Panc1 (cell line): ENCODE data around the gene MEF2A. TPM values are rescaled to one million over a fixed set of nuclear protein-coding genes. Genes with fewer than 3 reads are reported as not detected.

Source experiments
- ATAC-seq: fragments of 200-7000 bp; cut with Tn5 transposase; 2 replicates; pipeline ENCODE4 v1.9.1; 2020; ENCODE audit warnings: mild to moderate bottlenecking, moderate library complexity
- BruUV-seq: library from RNA; stranded (reverse); fragments of 400-500 nt; replicated peaks from 2 replicates; lab custom pipeline; 2021; lab: Mats Ljungman, UMichigan
- CTCF ChIA-PET: fragments of 300-600 bp; sonication (Branson Sonifier 250); formaldehyde crosslinking; loops from one replicate; lab custom pipeline; 2022; ENCODE audit warnings: antibody characterized with exemption; lab: Charles Lee
- POLR2A ChIA-PET: fragments of 300-600 bp; sonication (Branson Sonifier 250); formaldehyde crosslinking; loops from one replicate; lab custom pipeline; 2022; ENCODE audit warnings: antibody characterized with exemption; lab: Charles Lee
- DNase-seq: peaks from one replicate; pipeline ENCODE4 v3.0.0-alpha.2; 2010; ENCODE audit warnings: low read depth, low spot score
- H3K27ac ChIP-seq: 2 replicates; pipeline ENCODE4 v1.5.1; 2011; ENCODE audit warnings: mild to moderate bottlenecking, low read length, inconsistent platforms
- H3K27me3 ChIP-seq: fragments of 200-500 bp; sonication (Bioruptor generic); 2 replicates; pipeline ENCODE4 v1.6.0; 2014; ENCODE audit warnings: low read length, inconsistent platforms; ENCODE audit not compliant: control insufficient read depth, insufficient read depth
- H3K36me3 ChIP-seq: fragments of 200-500 bp; sonication (Bioruptor generic); 2 replicates; pipeline ENCODE4 v1.5.1; 2014; ENCODE audit warnings: inconsistent platforms, mild to moderate bottlenecking, low read length, moderate library complexity; ENCODE audit not compliant: control insufficient read depth, insufficient read depth
- H3K4me1 ChIP-seq: 2 replicates; pipeline ENCODE4 v1.5.1; 2011; ENCODE audit warnings: inconsistent platforms, mild to moderate bottlenecking, low read length, moderate library complexity; ENCODE audit not compliant: control insufficient read depth, insufficient read depth
- H3K4me3 ChIP-seq, 2 experiments: 2 replicates each; pipeline ENCODE4 v1.5.1; 2011 to 2012; ENCODE audit warnings: low read depth in 2 of 2, low read length in 2 of 2, mild to moderate bottlenecking in 2 of 2, inconsistent platforms in 1 of 2, moderate library complexity in 1 of 2
- H3K9me3 ChIP-seq: fragments of 200-500 bp; sonication (Bioruptor generic); 2 replicates; pipeline ENCODE4 v1.5.1; 2014; ENCODE audit warnings: low read depth, mild to moderate bottlenecking, inconsistent platforms, low read length, moderate library complexity; ENCODE audit not compliant: control insufficient read depth, insufficient read depth
- POLR2AphosphoS5 ChIP-seq: IDR thresholded peaks from 2 replicates; pipeline ENCODE4 v1.6.1; 2012; ENCODE audit warnings: mild to moderate bottlenecking, low read depth, low read length, moderate library complexity
- SIN3A ChIP-seq: IDR thresholded peaks from 2 replicates; pipeline ENCODE4 v1.6.1; 2012; ENCODE audit warnings: low read depth, mild to moderate bottlenecking, low read length, moderate library complexity, borderline replicate concordance; ENCODE audit not compliant: insufficient read depth
- TCF7L2 ChIP-seq: IDR thresholded peaks from 2 replicates; pipeline ENCODE4 v1.6.1; 2011; ENCODE audit warnings: mild to moderate bottlenecking, low read depth, low read length, inconsistent platforms
- in situ Hi-C: cut with HindIII; loops from 2 replicates; pipeline ENCODE4 v1.10.0; 2016; ENCODE audit warnings: low sequenced_read_pairs, low pct_unique_long_range_greater_than_20kb
- intact Hi-C: fragments of 100-400 bp; cut with micrococcal nuclease; formaldehyde crosslinking; loops from one replicate; pipeline ENCODE4 v1.10.0; 2022; ENCODE audit not compliant: unreplicated experiment
- total RNA-seq: library from RNA; stranded (reverse); gene quantifications from one replicate; pipeline ENCODE4 v1.2.1, GENCODE V29; 2021; ENCODE audit not compliant: unreplicated experiment
- TF ChIP-seq, protein P1 (sequence below), 2 experiments: IDR thresholded peaks; 2 replicates each; pipeline ENCODE4 v1.6.1; 2011 to 2012; ENCODE audit warnings: low read depth in 2 of 2, control low read depth in 1 of 2, low read length in 1 of 2, mild to moderate bottlenecking in 1 of 2, moderate library complexity in 1 of 2; ENCODE audit not compliant: insufficient read depth in 1 of 2
- TF ChIP-seq, protein P2 (sequence below): fragments of 450-650 bp; IDR thresholded peaks from 2 replicates; pipeline ENCODE4 v1.5.1; 2017; ENCODE audit warnings: mild to moderate bottlenecking

Gene MEF2A
- total RNA-seq, 1 experiment from 2014 or later, result 31.1 TPM

DNA sequence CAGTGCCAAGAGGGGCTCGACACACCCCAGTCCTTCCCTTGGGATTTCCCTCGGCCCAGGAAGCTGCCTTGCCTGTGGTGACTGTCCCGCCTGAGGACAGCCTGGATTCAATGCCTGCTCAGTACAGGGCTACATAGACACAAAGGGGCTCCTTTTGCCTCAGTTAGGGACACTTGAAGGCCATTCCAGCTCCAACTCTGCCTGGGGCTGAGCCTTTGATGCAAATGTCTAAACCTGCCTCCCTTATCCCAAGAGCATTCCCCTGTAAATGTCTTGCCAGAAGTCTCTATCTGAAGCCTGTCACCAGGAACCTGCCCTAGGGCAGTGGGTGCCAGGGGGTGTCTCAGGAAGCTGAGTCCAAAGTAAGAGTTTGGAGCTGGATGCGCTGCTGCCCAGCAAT, 186.8 kb downstream of the MEF2A start:
- ATAC-seq, result no peak

GRCh38 chr15:99753066-99753465, 187.3 kb downstream of the MEF2A start:
- ATAC-seq, result no peak
- POLR2A ChIA-PET, result interaction anchor here (0.6 kb wide), 1 partner anchor 20 kb away, joined by 3 read pairs; the partner anchor contains the start of gene LYSMD4
- no peak overlapping the region for H3K27ac ChIP-seq
- no peaks in the 10 kb centered on the region for H3K4me1 ChIP-seq
- CTCF ChIA-PET, result interaction anchor here (0.6 to 1.7 kb wide), 2 partner anchors 49 to 858 kb away, joined by 4 to 6 read pairs; no protein-coding TSS in a partner anchor
- no peak overlapping the region for H3K4me3 ChIP-seq
- no peaks in the 10 kb centered on the region for H3K9me3 ChIP-seq
- TF ChIP-seq POLR2AphosphoS5 (no peak), TCF7L2 (no peak), SIN3A (no peak)
- TF ChIP-seq, protein P1, sequence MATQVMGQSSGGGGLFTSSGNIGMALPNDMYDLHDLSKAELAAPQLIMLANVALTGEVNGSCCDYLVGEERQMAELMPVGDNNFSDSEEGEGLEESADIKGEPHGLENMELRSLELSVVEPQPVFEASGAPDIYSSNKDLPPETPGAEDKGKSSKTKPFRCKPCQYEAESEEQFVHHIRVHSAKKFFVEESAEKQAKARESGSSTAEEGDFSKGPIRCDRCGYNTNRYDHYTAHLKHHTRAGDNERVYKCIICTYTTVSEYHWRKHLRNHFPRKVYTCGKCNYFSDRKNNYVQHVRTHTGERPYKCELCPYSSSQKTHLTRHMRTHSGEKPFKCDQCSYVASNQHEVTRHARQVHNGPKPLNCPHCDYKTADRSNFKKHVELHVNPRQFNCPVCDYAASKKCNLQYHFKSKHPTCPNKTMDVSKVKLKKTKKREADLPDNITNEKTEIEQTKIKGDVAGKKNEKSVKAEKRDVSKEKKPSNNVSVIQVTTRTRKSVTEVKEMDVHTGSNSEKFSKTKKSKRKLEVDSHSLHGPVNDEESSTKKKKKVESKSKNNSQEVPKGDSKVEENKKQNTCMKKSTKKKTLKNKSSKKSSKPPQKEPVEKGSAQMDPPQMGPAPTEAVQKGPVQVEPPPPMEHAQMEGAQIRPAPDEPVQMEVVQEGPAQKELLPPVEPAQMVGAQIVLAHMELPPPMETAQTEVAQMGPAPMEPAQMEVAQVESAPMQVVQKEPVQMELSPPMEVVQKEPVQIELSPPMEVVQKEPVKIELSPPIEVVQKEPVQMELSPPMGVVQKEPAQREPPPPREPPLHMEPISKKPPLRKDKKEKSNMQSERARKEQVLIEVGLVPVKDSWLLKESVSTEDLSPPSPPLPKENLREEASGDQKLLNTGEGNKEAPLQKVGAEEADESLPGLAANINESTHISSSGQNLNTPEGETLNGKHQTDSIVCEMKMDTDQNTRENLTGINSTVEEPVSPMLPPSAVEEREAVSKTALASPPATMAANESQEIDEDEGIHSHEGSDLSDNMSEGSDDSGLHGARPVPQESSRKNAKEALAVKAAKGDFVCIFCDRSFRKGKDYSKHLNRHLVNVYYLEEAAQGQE (IDR thresholded peaks at IDR 0.05; ENCODE audit: insufficient read depth in 1 of 2, low read depth in 2 of 2, low read length in 1 of 2), result no peak
- TF ChIP-seq, protein P2, sequence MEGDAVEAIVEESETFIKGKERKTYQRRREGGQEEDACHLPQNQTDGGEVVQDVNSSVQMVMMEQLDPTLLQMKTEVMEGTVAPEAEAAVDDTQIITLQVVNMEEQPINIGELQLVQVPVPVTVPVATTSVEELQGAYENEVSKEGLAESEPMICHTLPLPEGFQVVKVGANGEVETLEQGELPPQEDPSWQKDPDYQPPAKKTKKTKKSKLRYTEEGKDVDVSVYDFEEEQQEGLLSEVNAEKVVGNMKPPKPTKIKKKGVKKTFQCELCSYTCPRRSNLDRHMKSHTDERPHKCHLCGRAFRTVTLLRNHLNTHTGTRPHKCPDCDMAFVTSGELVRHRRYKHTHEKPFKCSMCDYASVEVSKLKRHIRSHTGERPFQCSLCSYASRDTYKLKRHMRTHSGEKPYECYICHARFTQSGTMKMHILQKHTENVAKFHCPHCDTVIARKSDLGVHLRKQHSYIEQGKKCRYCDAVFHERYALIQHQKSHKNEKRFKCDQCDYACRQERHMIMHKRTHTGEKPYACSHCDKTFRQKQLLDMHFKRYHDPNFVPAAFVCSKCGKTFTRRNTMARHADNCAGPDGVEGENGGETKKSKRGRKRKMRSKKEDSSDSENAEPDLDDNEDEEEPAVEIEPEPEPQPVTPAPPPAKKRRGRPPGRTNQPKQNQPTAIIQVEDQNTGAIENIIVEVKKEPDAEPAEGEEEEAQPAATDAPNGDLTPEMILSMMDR, result no peak
- H3K36me3 ChIP-seq, result no peaks in the 10 kb centered on the region
- H3K27me3 ChIP-seq, result no peaks in the 10 kb centered on the region
- in situ Hi-C loops, result no loop called here
- BruUV-seq, result no TSS peak
- intact Hi-C loops, result no loop called here
- no peak for DNase-seq

More for the DNA sequence above, 186.8 kb downstream of the MEF2A start:
- Histone ChIP-seq H3K27ac (no peak overlapping the region), H3K4me1 (no peaks in the 10 kb centered on the region), H3K36me3 (no peaks in the 10 kb centered on the region), H3K9me3 (no peaks in the 10 kb centered on the region), H3K27me3 (no peaks in the 10 kb centered on the region), H3K4me3 (no peak overlapping the region)
- no peak for DNase-seq
- TF ChIP-seq, protein P2, result no peak
- TF ChIP-seq TCF7L2 (no peak), POLR2AphosphoS5 (no peak), SIN3A (no peak)
- intact Hi-C loops (no loop called here), in situ Hi-C loops (no loop called here)
- ChIA-PET POLR2A (no interaction called here), CTCF (no interaction called here)
- BruUV-seq, result no TSS peak
